GM23338 (cell line): ENCODE data around the gene SND1. TPM values are rescaled to one million over a fixed set of nuclear protein-coding genes. Genes with fewer than 3 reads are reported as not detected.

Experiments
- ATAC-seq: fragments of 200-7000 bp; cut with Tn5 transposase; 3 replicates; pipeline ENCODE4 v1.9.1; 2020
- DNase-seq: peaks from one replicate; pipeline ENCODE4 v3.0.0-alpha.2; 2015; ENCODE audit warnings: low spot score
- H2AFZ ChIP-seq: fragments of 200-600 bp; sonication (generic); 2 replicates; pipeline ENCODE4 v1.8.0; 2016; ENCODE audit warnings: antibody characterized with exemption, mild to moderate bottlenecking, moderate library complexity
- H3F3A ChIP-seq: fragments of 200-600 bp; sonication (generic); replicated peaks from 2 replicates; pipeline ENCODE4 v1.8.0; 2017; ENCODE audit warnings: antibody characterized with exemption, mixed run types, low read depth
- H3K27ac ChIP-seq: fragments of 200-600 bp; sonication (generic); 2 replicates; pipeline ENCODE4 v1.6.1; 2016; ENCODE audit warnings: low read depth
- H3K27me3 ChIP-seq: fragments of 200-600 bp; sonication (generic); 2 replicates; pipeline ENCODE4 v1.8.0; 2016; ENCODE audit warnings: mild to moderate bottlenecking, mixed run types, moderate library complexity; ENCODE audit not compliant: insufficient read depth
- H3K36me3 ChIP-seq: fragments of 200-600 bp; sonication (generic); 2 replicates; pipeline ENCODE4 v1.8.0; 2016; ENCODE audit warnings: mild to moderate bottlenecking; ENCODE audit not compliant: insufficient read depth
- H3K4me1 ChIP-seq: fragments of 200-600 bp; sonication (generic); 2 replicates; pipeline ENCODE4 v1.8.0; 2016; ENCODE audit warnings: mild to moderate bottlenecking, moderate library complexity; ENCODE audit not compliant: insufficient read depth
- H3K4me2 ChIP-seq: fragments of 200-600 bp; sonication (generic); 2 replicates; pipeline ENCODE4 v1.7.1; 2017; ENCODE audit warnings: mixed run types
- H3K4me3 ChIP-seq: fragments of 200-600 bp; sonication (generic); 2 replicates; pipeline ENCODE4 v1.6.1; 2016; ENCODE audit warnings: mixed run types
- H3K79me2 ChIP-seq: fragments of 200-600 bp; sonication (generic); replicated peaks from 2 replicates; pipeline ENCODE4 v1.8.0; 2017; ENCODE audit warnings: mild to moderate bottlenecking; ENCODE audit not compliant: insufficient read depth
- H3K9me2 ChIP-seq: fragments of 200-600 bp; sonication (generic); 2 replicates; pipeline ENCODE4 v1.8.0; 2017; ENCODE audit not compliant: insufficient read depth
- H4K20me1 ChIP-seq: fragments of 200-600 bp; sonication (generic); replicated peaks from 2 replicates; pipeline ENCODE4 v1.8.0; 2017; ENCODE audit warnings: mild to moderate bottlenecking; ENCODE audit not compliant: insufficient read depth
- H3K27ac Mint-ChIP-seq: 2 replicates; pipeline ENCODE4 v1.8.0; 2020; ENCODE audit warnings: inconsistent platforms, mild to moderate bottlenecking, moderate library complexity, mixed read lengths
- H3K27me3 Mint-ChIP-seq: 3 replicates; pipeline ENCODE4 v1.8.0; 2022; ENCODE audit warnings: low read depth, mild to moderate bottlenecking, moderate library complexity, mixed read lengths, inconsistent platforms; ENCODE audit not compliant: insufficient read depth, poor library complexity
- H3K36me3 Mint-ChIP-seq: 3 replicates; pipeline ENCODE4 v1.8.0; 2021; ENCODE audit warnings: low read depth, mild to moderate bottlenecking, inconsistent platforms, moderate library complexity, mixed read lengths
- H3K4me1 Mint-ChIP-seq: 3 replicates; pipeline ENCODE4 v1.8.0; 2020; ENCODE audit warnings: mild to moderate bottlenecking, inconsistent platforms, mixed read lengths
- H3K4me3 Mint-ChIP-seq: 3 replicates; pipeline ENCODE4 v1.8.0; 2021; ENCODE audit warnings: moderate library complexity, mild to moderate bottlenecking, inconsistent platforms, mixed read lengths
- H3K9me3 Mint-ChIP-seq: 3 replicates; pipeline ENCODE4 v1.8.0; 2020; ENCODE audit warnings: moderate library complexity, mild to moderate bottlenecking, inconsistent platforms, mixed read lengths
- CREB1 ChIP-seq: fragments of 250-450 bp; sonication (Bioruptor Pico); IDR thresholded peaks from 2 replicates; pipeline ENCODE4 v1.5.0; 2020; ENCODE audit warnings: low read depth, mild to moderate bottlenecking, moderate library complexity
- EZH2 ChIP-seq: fragments of 200-600 bp; sonication (generic); IDR thresholded peaks from one replicate; pipeline ENCODE4 v1.8.0; 2017; ENCODE audit warnings: antibody characterized with exemption, mild to moderate bottlenecking, low read depth; ENCODE audit not compliant: unreplicated experiment
- EZH2phosphoT487 ChIP-seq: fragments of 200-600 bp; sonication (generic); IDR thresholded peaks from one replicate; pipeline ENCODE4 v1.8.1; 2018; ENCODE audit warnings: antibody characterized with exemption; ENCODE audit not compliant: unreplicated experiment
- JUNB ChIP-seq: IDR thresholded peaks from one replicate; pipeline ENCODE4 v1.6.1; 2016; ENCODE audit warnings: antibody characterized with exemption; ENCODE audit not compliant: unreplicated experiment
- NANOG ChIP-seq: IDR thresholded peaks from 2 replicates; pipeline ENCODE4 v1.6.1; 2016; ENCODE audit warnings: antibody characterized with exemption, borderline replicate concordance
- POLR2AphosphoS5 ChIP-seq: IDR thresholded peaks from 2 replicates; pipeline ENCODE4 v1.6.1; 2016; ENCODE audit warnings: antibody characterized with exemption, low read depth
- STAT1 ChIP-seq: IDR thresholded peaks from one replicate; pipeline ENCODE4 v1.6.1; 2016; ENCODE audit warnings: antibody characterized with exemption; ENCODE audit not compliant: unreplicated experiment
- ZNF114 ChIP-seq: fragments of 250-450 bp; sonication (Bioruptor Pico); IDR thresholded peaks from 2 replicates; pipeline ENCODE4 v1.5.0; 2020; ENCODE audit warnings: mild to moderate bottlenecking, moderate library complexity
- ZNF331 ChIP-seq: fragments of 250-450 bp; sonication (Bioruptor Pico); IDR thresholded peaks from 2 replicates; pipeline ENCODE4 v1.5.0; 2020; ENCODE audit warnings: low read depth, mild to moderate bottlenecking, moderate library complexity
- polyA plus RNA-seq: library from polyadenylated mRNA; unstranded; fragments of >200 nt; fragmentation: Nextera tagmentation; extraction: Ambion mirVana; gene quantifications from 2 replicates; pipeline ENCODE4 v1.2.1, GENCODE V29; 2016
- total RNA-seq: library from RNA; depleted of rRNA; stranded (reverse); fragments of >200 nt; shearing (Covaris generic); gene quantifications from 2 replicates; pipeline ENCODE4 v1.2.3, GENCODE V29; 2014
- TF ChIP-seq, protein P1 (sequence below), 2 experiments: fragments of 200-600 bp in 1 of 2; sonication (generic) in 1 of 2; conservative IDR thresholded peaks; 2 replicates each; pipeline versions ENCODE4 v1.5.1 to v1.6.1; 2016 to 2017; ENCODE audit warnings: antibody characterized with exemption in 2 of 2, low read depth in 2 of 2, mild to moderate bottlenecking in 2 of 2, moderate library complexity in 1 of 2
- TF ChIP-seq, protein P2 (sequence below): IDR thresholded peaks from one replicate; pipeline ENCODE4 v1.6.1; 2018; ENCODE audit warnings: antibody characterized with exemption; ENCODE audit not compliant: unreplicated experiment
- TF ChIP-seq, protein P3 (sequence below): IDR thresholded peaks from 2 replicates; pipeline ENCODE4 v1.6.1; 2016; ENCODE audit warnings: antibody characterized with exemption
- TF ChIP-seq, protein P4 (sequence below): fragments of 250-450 bp; sonication (Bioruptor Pico); IDR thresholded peaks from 2 replicates; pipeline ENCODE4 v1.5.0; 2020; ENCODE audit warnings: mild to moderate bottlenecking, moderate library complexity

Gene SND1
- total and polyA plus RNA-seq, 2 experiments from 2014 or later = 107 to 254 TPM

DNA sequence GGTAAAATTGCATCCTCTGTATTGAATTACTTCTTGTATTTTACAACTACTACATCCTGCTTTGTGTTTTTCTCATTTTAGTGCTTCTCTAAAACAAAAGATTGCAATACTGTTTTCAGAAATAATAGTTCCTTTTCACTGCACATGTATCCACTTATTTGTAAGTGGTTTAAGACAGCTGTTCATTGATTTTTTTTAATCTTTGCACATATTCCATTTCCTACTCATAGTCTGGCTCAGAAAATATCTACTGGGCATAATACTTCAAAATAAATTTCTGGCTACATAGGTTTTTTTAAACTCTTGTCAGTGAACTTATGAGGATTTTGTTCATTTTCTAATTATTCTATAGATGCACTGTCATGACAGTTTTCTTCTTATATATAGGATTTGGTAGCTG, 54.8 kb downstream of the SND1 start:
- no peaks in the 10 kb centered on the region for H3K27me3 ChIP-seq
- H3K36me3 ChIP-seq = peaks cover 49% of the 10 kb centered on the region
- peaks cover 52% of the 10 kb centered on the region for H3K79me2 ChIP-seq
- H3F3A ChIP-seq = 0 out of 2 replicates have a peak, but pooled peaks cover 8% of the 10 kb centered on the region
- H3K4me1 ChIP-seq = no peaks in the 10 kb centered on the region
- H3K4me1 Mint-ChIP-seq = 0 out of 3 replicates have a peak, but pooled peaks cover 4% of the 10 kb centered on the region
- H3K27ac ChIP-seq = no peak overlapping the region
- H3K36me3 Mint-ChIP-seq = peaks cover 85% of the 10 kb centered on the region
- H3K27ac Mint-ChIP-seq = no peak overlapping the region
- no peaks in the 10 kb centered on the region for H3K9me2 ChIP-seq
- TF ChIP-seq ZNF331 = no peak
- no peak for TF ChIP-seq JUNB
- TF ChIP-seq EZH2 = no peak
- TF ChIP-seq, protein P1, sequence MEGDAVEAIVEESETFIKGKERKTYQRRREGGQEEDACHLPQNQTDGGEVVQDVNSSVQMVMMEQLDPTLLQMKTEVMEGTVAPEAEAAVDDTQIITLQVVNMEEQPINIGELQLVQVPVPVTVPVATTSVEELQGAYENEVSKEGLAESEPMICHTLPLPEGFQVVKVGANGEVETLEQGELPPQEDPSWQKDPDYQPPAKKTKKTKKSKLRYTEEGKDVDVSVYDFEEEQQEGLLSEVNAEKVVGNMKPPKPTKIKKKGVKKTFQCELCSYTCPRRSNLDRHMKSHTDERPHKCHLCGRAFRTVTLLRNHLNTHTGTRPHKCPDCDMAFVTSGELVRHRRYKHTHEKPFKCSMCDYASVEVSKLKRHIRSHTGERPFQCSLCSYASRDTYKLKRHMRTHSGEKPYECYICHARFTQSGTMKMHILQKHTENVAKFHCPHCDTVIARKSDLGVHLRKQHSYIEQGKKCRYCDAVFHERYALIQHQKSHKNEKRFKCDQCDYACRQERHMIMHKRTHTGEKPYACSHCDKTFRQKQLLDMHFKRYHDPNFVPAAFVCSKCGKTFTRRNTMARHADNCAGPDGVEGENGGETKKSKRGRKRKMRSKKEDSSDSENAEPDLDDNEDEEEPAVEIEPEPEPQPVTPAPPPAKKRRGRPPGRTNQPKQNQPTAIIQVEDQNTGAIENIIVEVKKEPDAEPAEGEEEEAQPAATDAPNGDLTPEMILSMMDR (conservative IDR thresholded peaks at IDR 0.05; ENCODE audit: low read depth in 2 of 2) = no peak
- TF ChIP-seq STAT1 = no peak
- no peak for TF ChIP-seq EZH2phosphoT487
- TF ChIP-seq, protein P2, sequence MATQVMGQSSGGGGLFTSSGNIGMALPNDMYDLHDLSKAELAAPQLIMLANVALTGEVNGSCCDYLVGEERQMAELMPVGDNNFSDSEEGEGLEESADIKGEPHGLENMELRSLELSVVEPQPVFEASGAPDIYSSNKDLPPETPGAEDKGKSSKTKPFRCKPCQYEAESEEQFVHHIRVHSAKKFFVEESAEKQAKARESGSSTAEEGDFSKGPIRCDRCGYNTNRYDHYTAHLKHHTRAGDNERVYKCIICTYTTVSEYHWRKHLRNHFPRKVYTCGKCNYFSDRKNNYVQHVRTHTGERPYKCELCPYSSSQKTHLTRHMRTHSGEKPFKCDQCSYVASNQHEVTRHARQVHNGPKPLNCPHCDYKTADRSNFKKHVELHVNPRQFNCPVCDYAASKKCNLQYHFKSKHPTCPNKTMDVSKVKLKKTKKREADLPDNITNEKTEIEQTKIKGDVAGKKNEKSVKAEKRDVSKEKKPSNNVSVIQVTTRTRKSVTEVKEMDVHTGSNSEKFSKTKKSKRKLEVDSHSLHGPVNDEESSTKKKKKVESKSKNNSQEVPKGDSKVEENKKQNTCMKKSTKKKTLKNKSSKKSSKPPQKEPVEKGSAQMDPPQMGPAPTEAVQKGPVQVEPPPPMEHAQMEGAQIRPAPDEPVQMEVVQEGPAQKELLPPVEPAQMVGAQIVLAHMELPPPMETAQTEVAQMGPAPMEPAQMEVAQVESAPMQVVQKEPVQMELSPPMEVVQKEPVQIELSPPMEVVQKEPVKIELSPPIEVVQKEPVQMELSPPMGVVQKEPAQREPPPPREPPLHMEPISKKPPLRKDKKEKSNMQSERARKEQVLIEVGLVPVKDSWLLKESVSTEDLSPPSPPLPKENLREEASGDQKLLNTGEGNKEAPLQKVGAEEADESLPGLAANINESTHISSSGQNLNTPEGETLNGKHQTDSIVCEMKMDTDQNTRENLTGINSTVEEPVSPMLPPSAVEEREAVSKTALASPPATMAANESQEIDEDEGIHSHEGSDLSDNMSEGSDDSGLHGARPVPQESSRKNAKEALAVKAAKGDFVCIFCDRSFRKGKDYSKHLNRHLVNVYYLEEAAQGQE = no peak
- TF ChIP-seq NANOG = no peak
- no peak for TF ChIP-seq ZNF114 (CRISPR knock-in tag)
- TF ChIP-seq POLR2AphosphoS5 = no peak
- TF ChIP-seq CREB1 = no peak
- TF ChIP-seq, protein P3, sequence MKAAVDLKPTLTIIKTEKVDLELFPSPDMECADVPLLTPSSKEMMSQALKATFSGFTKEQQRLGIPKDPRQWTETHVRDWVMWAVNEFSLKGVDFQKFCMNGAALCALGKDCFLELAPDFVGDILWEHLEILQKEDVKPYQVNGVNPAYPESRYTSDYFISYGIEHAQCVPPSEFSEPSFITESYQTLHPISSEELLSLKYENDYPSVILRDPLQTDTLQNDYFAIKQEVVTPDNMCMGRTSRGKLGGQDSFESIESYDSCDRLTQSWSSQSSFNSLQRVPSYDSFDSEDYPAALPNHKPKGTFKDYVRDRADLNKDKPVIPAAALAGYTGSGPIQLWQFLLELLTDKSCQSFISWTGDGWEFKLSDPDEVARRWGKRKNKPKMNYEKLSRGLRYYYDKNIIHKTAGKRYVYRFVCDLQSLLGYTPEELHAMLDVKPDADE = no peak
- TF ChIP-seq, protein P4, sequence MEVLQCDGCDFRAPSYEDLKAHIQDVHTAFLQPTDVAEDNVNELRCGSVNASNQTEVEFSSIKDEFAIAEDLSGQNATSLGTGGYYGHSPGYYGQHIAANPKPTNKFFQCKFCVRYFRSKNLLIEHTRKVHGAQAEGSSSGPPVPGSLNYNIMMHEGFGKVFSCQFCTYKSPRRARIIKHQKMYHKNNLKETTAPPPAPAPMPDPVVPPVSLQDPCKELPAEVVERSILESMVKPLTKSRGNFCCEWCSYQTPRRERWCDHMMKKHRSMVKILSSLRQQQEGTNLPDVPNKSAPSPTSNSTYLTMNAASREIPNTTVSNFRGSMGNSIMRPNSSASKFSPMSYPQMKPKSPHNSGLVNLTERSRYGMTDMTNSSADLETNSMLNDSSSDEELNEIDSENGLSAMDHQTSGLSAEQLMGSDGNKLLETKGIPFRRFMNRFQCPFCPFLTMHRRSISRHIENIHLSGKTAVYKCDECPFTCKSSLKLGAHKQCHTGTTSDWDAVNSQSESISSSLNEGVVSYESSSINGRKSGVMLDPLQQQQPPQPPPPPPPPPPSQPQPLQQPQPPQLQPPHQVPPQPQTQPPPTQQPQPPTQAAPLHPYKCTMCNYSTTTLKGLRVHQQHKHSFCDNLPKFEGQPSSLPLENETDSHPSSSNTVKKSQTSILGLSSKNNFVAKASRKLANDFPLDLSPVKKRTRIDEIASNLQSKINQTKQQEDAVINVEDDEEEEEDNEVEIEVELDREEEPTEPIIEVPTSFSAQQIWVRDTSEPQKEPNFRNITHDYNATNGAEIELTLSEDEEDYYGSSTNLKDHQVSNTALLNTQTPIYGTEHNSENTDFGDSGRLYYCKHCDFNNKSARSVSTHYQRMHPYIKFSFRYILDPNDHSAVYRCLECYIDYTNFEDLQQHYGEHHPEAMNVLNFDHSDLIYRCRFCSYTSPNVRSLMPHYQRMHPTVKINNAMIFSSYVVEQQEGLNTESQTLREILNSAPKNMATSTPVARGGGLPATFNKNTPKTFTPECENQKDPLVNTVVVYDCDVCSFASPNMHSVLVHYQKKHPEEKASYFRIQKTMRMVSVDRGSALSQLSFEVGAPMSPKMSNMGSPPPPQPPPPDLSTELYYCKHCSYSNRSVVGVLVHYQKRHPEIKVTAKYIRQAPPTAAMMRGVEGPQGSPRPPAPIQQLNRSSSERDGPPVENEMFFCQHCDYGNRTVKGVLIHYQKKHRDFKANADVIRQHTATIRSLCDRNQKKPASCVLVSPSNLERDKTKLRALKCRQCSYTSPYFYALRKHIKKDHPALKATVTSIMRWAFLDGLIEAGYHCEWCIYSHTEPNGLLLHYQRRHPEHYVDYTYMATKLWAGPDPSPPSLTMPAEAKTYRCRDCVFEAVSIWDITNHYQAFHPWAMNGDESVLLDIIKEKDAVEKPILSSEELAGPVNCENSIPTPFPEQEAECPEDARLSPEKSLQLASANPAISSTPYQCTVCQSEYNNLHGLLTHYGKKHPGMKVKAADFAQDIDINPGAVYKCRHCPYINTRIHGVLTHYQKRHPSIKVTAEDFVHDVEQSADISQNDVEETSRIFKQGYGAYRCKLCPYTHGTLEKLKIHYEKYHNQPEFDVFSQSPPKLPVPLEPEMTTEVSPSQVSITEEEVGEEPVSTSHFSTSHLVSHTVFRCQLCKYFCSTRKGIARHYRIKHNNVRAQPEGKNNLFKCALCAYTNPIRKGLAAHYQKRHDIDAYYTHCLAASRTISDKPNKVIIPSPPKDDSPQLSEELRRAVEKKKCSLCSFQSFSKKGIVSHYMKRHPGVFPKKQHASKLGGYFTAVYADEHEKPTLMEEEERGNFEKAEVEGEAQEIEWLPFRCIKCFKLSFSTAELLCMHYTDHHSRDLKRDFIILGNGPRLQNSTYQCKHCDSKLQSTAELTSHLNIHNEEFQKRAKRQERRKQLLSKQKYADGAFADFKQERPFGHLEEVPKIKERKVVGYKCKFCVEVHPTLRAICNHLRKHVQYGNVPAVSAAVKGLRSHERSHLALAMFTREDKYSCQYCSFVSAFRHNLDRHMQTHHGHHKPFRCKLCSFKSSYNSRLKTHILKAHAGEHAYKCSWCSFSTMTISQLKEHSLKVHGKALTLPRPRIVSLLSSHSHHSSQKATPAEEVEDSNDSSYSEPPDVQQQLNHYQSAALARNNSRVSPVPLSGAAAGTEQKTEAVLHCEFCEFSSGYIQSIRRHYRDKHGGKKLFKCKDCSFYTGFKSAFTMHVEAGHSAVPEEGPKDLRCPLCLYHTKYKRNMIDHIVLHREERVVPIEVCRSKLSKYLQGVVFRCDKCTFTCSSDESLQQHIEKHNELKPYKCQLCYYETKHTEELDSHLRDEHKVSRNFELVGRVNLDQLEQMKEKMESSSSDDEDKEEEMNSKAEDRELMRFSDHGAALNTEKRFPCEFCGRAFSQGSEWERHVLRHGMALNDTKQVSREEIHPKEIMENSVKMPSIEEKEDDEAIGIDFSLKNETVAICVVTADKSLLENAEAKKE (CRISPR knock-in tag) = no peak
- no peaks in the 10 kb centered on the region for H3K27me3 Mint-ChIP-seq
- H2AFZ ChIP-seq = no peak overlapping the region
- H4K20me1 ChIP-seq = peaks cover 36% of the 10 kb centered on the region
- no peaks in the 10 kb centered on the region; the same call in 2 of the 3 replicates for H3K9me3 Mint-ChIP-seq
- no peak overlapping the region for H3K4me3 Mint-ChIP-seq
- DNase-seq (no peak), ATAC-seq (no peak)
- no peak overlapping the region for H3K4me3 ChIP-seq
- H3K4me2 ChIP-seq = no peak overlapping the region
